GM12874 (cell line): ENCODE data around the gene SLC12A4.

Source experiments
- TF ChIP-seq, protein P1 (sequence below): IDR thresholded peaks from 2 replicates; pipeline ENCODE4 v1.5.1; 2011; ENCODE audit warnings: low read depth, mild to moderate bottlenecking, control low read depth, low read length, moderate library complexity; ENCODE audit not compliant: insufficient read depth

Gene SLC12A4

GRCh38 chr16:67968400-67969253 lies at the start of gene SLC12A4:
SLC12A4 (minus strand) TSS chr16:67968637; CDS start chr16:67968553, 84 bp downstream.
- TF ChIP-seq, protein P1, sequence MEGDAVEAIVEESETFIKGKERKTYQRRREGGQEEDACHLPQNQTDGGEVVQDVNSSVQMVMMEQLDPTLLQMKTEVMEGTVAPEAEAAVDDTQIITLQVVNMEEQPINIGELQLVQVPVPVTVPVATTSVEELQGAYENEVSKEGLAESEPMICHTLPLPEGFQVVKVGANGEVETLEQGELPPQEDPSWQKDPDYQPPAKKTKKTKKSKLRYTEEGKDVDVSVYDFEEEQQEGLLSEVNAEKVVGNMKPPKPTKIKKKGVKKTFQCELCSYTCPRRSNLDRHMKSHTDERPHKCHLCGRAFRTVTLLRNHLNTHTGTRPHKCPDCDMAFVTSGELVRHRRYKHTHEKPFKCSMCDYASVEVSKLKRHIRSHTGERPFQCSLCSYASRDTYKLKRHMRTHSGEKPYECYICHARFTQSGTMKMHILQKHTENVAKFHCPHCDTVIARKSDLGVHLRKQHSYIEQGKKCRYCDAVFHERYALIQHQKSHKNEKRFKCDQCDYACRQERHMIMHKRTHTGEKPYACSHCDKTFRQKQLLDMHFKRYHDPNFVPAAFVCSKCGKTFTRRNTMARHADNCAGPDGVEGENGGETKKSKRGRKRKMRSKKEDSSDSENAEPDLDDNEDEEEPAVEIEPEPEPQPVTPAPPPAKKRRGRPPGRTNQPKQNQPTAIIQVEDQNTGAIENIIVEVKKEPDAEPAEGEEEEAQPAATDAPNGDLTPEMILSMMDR: no peak

GRCh38 chr16:68015681-68016080 lies 47.2 kb upstream of the SLC12A4 start, which contains the start of gene DPEP2NB:
DPEP2NB (minus strand) TSS chr16:68015911; CDS start chr16:68015770, 141 bp downstream.
- TF ChIP-seq, protein P1: no peak

DNA sequence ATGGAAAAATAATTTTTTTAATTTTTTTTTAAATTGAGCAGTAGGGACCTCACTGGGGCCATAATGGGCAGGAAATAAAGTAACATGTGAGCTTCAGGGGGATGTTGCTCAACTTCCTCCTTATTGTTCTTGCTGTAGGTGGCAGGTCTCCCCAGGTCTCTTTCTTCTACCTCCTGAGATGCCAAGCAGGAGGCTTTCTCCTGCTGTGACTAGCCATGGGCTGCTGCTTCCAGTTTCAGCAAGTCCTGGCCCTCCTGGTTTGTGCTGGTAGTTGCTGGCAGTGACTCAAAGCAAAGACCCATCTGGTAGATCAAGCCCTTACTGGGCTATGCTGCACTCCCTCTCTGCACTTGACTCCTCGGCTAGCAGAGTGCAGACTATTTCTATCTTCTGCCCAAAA lies 45.0 kb upstream of the SLC12A4 start:
- TF ChIP-seq, protein P1: no peak

- TF ChIP-seq, protein P1: no peak
Measured at GRCh38 chr16:68009157-68009735, 40.8 kb upstream of the SLC12A4 start.

DNA sequence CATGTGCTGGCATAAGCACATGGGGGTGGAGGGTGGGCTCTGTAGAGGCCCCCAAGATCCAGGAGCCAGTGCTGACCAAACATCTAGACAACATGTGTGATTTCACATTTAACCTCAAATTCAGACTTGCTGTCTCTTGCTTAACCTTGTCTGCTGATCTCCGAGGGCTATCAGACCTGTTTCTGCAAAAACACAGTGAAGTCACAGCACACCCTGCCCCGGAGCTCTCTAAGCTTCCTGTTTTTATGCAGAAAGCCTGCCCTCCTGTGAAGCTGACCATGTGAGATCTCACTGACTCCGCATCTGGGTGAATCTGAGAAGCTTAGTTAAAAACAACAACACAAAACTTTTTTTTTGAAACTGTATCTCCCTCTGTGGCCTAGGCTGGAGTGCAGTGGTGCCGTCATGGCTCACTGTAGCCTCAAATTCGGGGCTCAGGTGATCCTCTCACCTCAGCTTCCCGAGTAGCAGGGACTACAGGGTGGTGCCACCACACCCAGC lies 37.4 kb upstream of the SLC12A4 start:
- TF ChIP-seq, protein P1: no peak

- TF ChIP-seq, protein P1: no peak
Measured at GRCh38 chr16:68005211-68005610, 36.8 kb upstream of the SLC12A4 start.

GRCh38 chr16:68003031-68003430 lies 34.6 kb upstream of the SLC12A4 start:
- TF ChIP-seq, protein P1: no peak
